D721Med (cell line): ENCODE results near the gene ITGB5.

Experiments
- DNase-seq: peaks from one replicate; pipeline ENCODE4 v3.0.0; 2011; ENCODE audit warnings: low spot score; ENCODE audit not compliant: insufficient read length
- FAIRE-seq: peaks from 2 replicates; lab custom pipeline; 2011; peaks lifted over from hg19 to GRCh38; lab: Jason Lieb, UNC
- TF ChIP-seq, protein P1 (sequence below): IDR thresholded peaks from 2 replicates; pipeline ENCODE4 v1.5.1; 2012; ENCODE audit warnings: mild to moderate bottlenecking, control low read depth; ENCODE audit not compliant: insufficient read depth; ENCODE audit errors: missing control alignments

The ITGB5 gene

DNA sequence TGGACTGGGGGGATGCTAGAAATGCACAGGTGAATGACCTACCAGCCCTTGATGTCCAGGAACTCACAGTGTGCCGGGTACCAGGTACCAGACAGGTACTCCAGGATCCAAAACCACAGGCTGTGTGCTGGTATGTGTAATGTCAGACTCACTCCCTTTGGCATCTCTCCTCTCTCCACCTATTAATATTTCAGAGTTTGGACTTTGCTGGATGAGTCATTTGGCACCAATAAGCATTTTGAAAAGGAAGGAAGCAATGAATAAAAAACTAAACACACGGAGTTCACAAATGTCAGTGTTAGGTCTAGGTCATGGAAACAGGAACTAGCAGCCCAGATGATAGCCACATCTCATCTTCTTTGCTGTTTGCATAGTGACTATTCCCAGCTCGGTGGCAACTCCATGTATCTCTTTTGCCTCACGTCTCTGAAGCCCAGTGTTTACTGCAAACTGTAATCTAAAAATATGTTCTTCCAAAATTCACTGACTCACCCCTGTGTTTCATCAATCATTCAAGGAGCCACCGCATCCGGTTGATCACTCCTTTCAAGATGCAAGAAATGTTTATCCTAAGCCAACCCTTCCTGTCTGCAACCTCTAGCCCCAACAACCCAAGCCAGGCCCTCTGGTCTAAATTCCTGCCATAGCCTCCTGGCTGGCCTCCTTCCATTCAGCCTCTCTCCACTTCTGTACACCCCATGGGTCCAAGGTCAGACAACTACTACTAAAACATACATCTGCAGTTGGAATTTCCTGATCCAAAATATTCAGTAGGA, 8.4 kb downstream of the ITGB5 start:
- TF ChIP-seq, protein P1, sequence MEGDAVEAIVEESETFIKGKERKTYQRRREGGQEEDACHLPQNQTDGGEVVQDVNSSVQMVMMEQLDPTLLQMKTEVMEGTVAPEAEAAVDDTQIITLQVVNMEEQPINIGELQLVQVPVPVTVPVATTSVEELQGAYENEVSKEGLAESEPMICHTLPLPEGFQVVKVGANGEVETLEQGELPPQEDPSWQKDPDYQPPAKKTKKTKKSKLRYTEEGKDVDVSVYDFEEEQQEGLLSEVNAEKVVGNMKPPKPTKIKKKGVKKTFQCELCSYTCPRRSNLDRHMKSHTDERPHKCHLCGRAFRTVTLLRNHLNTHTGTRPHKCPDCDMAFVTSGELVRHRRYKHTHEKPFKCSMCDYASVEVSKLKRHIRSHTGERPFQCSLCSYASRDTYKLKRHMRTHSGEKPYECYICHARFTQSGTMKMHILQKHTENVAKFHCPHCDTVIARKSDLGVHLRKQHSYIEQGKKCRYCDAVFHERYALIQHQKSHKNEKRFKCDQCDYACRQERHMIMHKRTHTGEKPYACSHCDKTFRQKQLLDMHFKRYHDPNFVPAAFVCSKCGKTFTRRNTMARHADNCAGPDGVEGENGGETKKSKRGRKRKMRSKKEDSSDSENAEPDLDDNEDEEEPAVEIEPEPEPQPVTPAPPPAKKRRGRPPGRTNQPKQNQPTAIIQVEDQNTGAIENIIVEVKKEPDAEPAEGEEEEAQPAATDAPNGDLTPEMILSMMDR = no peak
- no peak for DNase-seq
- no peak for FAIRE-seq

DNA sequence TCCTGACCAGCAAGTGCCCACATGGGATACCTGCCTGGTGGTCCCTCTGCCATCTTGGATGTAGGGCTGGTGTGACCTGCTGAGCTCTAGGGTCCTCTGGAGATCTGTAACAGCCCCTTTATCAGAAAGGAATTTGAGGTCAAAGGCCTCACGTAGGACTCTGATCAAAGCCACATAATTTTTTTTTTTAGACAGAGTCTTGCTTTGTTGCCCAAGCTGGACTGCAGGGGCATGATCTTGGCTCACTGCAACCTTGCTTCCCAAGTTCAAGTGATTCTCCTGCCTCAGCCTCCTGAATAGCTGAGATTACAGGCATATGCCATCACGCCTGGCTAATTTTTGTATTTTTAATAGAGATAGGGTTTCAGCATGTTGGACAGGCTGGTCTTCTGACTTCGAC, 9.5 kb downstream of the ITGB5 start:
- FAIRE-seq (no peak), DNase-seq (no peak)
- TF ChIP-seq, protein P1 = no peak

DNA sequence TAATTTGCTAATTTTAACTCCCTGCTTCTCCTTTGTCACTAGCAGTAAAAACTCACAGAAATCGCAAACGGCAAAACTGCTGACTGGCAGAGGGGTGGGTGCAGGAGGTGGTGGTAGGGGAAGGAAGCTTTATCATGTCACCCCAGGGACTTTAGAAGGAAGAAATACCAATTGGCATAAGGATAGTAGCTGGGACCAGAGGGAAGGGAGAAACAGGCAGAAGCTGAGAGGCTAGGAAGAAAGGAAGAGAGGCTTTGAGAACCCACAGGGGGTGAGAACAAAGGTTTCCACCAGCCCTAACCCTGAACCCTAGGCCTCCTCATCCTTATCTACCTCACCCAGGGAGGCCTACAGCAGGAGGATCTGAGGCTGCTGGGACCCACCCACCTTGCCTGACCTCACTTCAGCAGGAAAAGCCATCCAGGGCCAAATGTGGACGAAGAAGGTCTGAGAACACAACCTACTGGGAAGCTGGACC, 10.7 kb downstream of the ITGB5 start:
- FAIRE-seq (no peak), DNase-seq (no peak)
- TF ChIP-seq, protein P1 = no peak

DNA sequence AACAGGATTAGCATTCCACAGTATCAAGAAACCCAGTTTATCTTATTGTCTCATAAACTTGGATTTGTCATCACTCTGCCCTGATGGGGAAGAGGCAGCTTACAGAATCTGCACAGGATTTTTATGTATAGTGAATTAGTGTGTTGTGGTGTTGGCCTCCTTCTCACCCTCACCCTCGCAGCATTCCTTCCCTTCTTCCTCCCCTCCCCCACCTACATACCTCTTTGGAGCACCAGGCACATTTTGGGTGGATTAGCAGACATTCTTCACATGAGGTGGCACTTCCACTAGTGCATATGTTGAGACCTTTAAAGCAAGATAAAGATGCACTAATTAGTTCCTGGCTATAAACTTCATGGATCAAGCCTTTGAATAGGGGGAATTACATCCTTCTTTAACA, 13.9 kb downstream of the ITGB5 start:
- TF ChIP-seq, protein P1 = no peak
- DNase-seq (no peak), FAIRE-seq (no peak)

DNA sequence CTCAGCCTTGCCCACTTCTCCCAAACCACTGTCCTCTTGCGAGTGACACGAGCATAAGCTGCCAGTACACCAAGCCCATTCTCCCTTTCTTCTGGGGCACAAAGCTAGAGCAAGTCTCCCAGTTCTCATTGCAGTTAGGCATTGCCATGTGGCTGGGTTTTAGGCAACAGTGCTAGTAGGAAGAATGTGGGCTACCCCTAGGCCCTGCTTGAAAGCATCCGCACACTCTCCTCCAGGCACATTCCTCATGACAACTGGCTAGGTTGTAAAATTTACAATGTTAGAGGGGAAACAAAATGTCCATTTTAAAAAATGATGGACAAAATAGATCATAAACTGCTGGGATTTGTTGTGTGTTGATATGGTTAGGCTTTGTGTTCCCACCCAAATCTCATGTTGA, 19.7 kb downstream of the ITGB5 start:
- DNase-seq = no peak
- TF ChIP-seq, protein P1 = no peak
- FAIRE-seq = no peak

DNA sequence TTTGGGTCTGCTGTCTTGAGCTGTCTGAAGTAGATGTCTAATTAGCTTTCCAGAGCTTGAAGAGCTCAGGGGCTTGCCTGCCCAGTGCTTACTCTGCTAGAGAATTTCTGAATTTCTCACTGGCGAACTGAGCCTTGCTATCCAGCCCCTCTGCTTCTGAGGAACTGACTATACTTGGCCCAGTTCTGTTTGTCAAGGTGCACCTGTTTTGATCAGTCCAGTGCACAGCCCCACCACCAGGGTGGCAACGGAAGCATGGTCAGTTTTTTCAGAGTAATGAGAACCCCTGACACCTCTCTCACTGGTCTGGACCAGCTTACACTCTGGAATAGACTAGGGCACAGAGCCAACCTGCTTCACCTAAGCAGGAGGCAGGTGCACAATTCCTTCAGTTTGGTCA, 25.2 kb downstream of the ITGB5 start:
- TF ChIP-seq, protein P1 = no peak
- FAIRE-seq (no peak), DNase-seq (no peak)

DNA sequence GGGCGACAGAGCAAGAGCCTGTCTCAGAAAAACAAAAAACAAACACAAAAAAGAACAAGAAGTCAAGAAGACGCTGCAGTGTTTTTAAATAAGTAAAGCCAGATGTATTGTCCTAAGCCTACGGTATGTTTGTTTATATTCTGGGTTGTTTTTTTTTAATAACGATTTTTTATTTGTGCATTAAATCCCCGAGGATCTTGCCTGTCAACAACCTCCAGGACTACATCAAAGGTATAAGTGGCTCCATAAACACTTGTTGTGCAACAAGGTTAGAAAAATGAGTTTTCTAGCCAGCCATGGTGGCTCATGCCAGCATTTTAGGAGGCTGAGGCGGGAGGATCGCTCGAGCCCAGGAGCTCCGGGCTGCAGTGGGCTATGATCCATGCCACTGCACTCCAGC, 26.1 kb downstream of the ITGB5 start:
- FAIRE-seq (no peak), DNase-seq (no peak)
- TF ChIP-seq, protein P1 = no peak
